Glomerular endothelial cell (primary cell): ENCODE data around the gene LILRB3. TPM values are rescaled to one million over a fixed set of nuclear protein-coding genes. Genes with fewer than 3 reads are reported as not detected.
"Not testable (repeated sequence)": the region's sequence is repeated elsewhere in the genome, so short reads cannot be mapped to it uniquely, and the experiment has no call there.

Source experiments
- DNase-seq: peaks from one replicate; pipeline ENCODE4 v3.0.0-alpha.2; 2011; ENCODE audit warnings: low read depth, low spot score; ENCODE audit errors: extremely low read depth
- total RNA-seq: library from RNA; depleted of rRNA; stranded (reverse); fragments of >200 nt; gene quantifications from 2 replicates; pipeline ENCODE4 v1.2.3, GENCODE V29; 2015

The LILRB3 gene
- total RNA-seq, 1 donor from 2014 or later, result not detected

GRCh38 chr19:54191811-54192453 is 30.9 kb downstream of the LILRB3 start:
- no peak for DNase-seq

DNA sequence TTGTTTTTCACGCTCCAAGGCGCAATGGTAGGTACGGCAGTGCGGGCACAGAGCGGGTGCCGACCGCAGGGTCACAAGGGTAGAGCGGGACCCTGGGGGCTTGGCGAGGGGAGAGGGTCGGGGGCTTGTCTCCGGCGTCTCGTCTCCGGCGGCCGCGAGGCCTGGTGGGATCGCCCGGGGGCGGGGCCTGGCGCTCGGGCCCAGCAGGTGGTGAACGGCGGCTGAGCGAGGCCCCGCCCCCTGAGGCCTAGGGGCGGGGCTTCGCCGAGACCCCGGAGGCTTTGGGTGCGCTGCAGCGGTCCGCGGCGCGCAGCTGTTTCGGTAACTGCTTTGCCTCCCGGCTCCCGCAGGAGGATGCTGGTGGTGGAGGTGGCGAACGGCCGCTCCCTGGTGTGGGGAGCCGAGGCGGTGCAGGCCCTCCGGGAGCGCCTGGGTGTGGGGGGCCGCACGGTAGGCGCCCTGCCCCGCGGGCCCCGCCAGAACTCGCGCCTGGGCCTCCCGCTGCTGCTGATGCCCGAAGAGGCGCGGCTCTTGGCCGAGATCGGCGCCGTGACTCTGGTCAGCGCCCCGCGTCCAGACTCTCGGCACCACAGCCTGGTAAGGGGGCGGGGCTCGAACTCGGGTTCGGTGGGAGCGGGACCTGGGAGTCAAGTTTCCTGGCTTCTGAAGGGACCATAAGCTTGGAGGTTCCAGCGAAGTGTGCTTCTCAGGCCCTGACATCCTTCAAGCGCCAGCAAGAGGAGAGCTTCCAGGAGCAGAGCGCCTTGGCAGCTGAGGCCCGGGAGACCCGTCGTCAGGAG is 31.6 kb downstream of the LILRB3 start, which contains the start of gene TSEN34:
Gene TSEN34, plus strand, starts transcription at position 298 of the 800 bp plus-strand sequence. Its CDS starts 57 bp downstream, at position 355.
- DNase-seq, result no peak

DNA sequence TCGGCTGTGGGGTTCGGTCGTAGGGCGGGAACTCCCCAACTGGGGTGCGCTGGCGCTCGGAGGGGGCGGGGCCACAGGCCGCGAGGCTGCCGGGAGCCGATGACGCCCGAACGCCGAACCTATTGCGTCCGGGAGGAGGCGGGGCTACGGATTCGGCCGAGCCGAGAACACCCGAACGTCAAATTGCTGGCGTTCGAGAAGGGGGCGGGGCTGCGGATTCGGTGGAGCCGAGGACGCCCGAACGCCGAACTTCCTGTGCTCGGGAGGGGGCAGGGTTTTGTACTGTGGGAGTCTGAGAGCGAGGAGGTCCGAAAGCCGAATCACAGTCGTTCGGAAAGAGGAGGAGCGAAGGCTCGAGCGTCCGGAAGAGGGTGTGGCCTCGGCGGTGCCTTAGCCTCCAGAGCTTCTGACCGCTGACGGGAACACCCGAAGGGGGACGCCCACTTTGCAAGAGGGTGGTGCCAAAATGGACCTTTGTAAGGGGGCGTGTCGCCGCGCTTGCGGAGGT is 32.2 kb downstream of the LILRB3 start:
- DNase-seq, result peak; percentile 94

GRCh38 chr19:54189735-54190502 is 32.9 kb downstream of the LILRB3 start:
- peak; percentile 100 for DNase-seq

GRCh38 chr19:54189145-54189734 is 33.6 kb downstream of the LILRB3 start, which contains the start of gene MBOAT7:
TSS of gene MBOAT7 (minus strand) at chr19:54189580. CDS start at chr19:54188508, 1,072 bp downstream.
- no peak for DNase-seq

- DNase-seq, result no peak
These were observed 34.5 kb downstream of the LILRB3 start for GRCh38 chr19:54188215-54188871.

DNA sequence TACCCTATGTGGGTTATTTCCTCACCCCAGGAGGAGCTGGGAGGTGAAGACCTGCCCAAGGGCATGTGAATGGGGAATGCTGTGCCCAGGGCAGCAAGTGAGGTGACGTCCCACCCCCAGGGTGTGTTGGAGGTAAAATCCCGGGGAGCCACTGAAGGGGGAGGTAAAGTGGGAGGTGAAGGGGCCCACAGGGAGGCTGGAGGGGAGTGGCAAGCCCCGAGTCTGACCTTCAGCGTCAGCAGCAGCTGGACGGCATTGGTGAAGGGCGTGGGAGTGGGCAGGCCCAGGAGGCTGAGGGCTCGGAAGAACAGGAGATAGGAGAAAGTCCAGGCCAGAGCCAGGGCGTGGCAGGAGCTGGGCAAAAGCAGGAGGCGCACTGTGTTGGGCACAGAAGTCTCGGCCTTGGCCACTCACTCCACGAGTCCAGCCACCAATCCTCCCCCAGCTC is 35.8 kb downstream of the LILRB3 start:
- no peak for DNase-seq

DNA sequence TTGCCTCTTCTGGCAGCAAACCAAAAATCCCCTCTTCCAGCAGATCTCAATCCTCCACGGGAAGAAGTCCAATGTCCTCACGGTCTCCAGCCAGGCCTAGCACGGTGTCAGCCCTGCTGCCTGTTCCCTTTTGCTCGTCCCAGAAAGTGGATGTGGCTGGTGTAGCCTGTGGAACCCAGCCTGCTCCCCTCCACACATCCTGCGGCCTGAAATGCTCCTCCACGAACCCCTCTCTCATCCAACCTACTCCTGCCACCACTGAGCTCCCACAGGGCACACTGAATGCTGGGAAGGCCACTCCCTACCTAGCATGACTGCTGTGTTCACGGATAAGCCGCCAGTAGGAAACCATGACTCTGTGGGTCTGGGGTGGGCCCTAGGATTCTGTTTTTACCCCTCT is 36.5 kb downstream of the LILRB3 start:
- DNase-seq, result no peak

GRCh38 chr19:54183431-54183830 is 39.4 kb downstream of the LILRB3 start:
- DNase-seq, result no peak

- DNase-seq, result not testable (repeated sequence)
These were observed 40.9 kb downstream of the LILRB3 start for GRCh38 chr19:54181894-54182293.

GRCh38 chr19:54180691-54181091 is 42.1 kb downstream of the LILRB3 start:
- DNase-seq, result no peak

DNA sequence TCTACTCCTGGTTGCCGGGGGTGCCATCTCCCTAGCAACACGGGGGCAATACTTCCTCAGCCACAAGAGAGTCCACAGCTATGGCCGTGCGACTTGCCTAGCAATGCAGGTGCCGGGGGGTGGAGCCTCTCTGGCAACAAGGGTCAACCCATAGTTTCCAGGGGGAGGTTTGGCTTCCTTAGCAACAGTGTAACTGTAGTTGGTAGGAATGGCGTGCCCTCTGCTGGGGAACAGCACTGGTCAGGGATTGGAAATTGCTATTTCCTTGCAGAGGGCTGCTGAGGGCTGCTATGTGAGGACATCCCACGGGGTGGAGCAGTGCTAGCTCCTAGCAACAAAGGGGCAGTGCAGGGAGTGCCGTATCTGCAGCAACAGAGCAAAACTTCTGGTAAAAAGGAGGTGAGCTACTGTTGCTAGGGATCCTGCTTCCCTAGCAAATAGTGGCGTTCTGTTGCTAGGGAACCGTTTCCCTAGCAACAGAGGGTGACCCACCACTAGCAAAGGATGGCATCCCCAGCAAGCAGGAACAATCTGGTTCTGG is 42.8 kb downstream of the LILRB3 start:
- DNase-seq, result no peak

GRCh38 chr19:54179262-54179852 is 43.5 kb downstream of the LILRB3 start:
- no peak for DNase-seq

DNA sequence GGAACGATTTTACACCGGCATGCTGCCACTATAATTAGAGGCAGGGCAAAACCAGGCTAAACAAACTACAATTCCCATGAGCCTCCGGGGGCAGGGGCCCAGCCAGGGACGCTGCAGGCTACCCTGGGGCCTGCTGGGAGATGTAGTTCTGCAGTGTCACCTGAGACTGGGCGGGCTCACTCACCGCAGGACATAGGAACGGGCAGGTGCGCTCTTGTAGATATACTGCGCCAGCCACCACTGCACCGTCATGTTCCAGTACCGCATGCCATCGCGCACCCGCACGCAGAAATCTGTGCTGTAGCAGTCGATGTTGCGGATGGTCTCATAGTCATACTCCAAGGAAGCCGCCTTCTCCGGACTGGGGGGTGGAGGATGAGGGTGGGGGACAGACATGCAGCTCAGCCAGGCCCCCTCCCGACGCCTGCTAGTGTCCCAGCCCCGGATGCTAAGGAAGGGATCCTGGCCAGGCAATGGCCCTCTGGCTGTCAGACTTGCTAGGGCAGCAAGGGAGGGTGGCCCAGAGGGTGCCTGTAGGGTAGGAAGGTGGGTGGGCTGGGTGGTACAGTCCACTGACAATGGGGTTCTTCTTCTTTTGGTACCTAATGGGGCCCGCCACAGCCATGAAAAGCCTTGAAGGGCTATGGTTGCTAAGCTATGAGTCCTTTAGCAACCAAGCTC is 44.1 kb downstream of the LILRB3 start:
- no peak for DNase-seq

GRCh38 chr19:54173951-54174834 is 48.6 kb downstream of the LILRB3 start:
- DNase-seq, result no peak

GRCh38 chr19:54173359-54173699 is 49.5 kb downstream of the LILRB3 start:
- no peak for DNase-seq

- no peak for DNase-seq
These were observed 50.1 kb downstream of the LILRB3 start, which contains the start of gene TMC4 for GRCh38 chr19:54172471-54173358. TSS of gene TMC4 (minus strand) at chr19:54173160. CDS start at chr19:54173117, 43 bp downstream.
